ENCODE measurements around the gene PTGDR.
A peak's percentile ranks its signal among the peaks of the same experiment; 100 is the strongest.

PTGDR gene

GRCh38 chr14:52275372-52275771, 7.9 kb downstream of the PTGDR start:
- H3K36me3 ChIP-seq, result no peaks in the 10 kb centered on the region
- H3K4me1 ChIP-seq, result peaks cover 10% of the 10 kb centered on the region
- H3K4me2 ChIP-seq, result no peak overlapping the region
- peaks cover under 1% of the 10 kb centered on the region; the same call in 1 of the 2 replicates for H3K9me3 ChIP-seq
- H3K27me3 ChIP-seq, result peaks cover 3% of the 10 kb centered on the region; the same call in 1 of the 2 replicates
- no peak overlapping the region for H3K9ac ChIP-seq
- H3K27ac ChIP-seq, result no peak overlapping the region
- no peak for TF ChIP-seq Cebpa-rat (IDR thresholded peaks at IDR 0.05)
- H4K20me1 ChIP-seq, result no peaks in the 10 kb centered on the region
- no peak overlapping the region for H3K4me3 ChIP-seq

- H3K9me3 ChIP-seq, result no peaks in the 10 kb centered on the region
- H4K20me1 ChIP-seq, result no peaks in the 10 kb centered on the region
- H3K9ac ChIP-seq, result no peak overlapping the region
- no peak for TF ChIP-seq Cebpa-rat (IDR thresholded peaks at IDR 0.05)
- no peak overlapping the region for H3K27ac ChIP-seq
- H3K36me3 ChIP-seq, result no peaks in the 10 kb centered on the region
- H3K4me2 ChIP-seq, result no peak overlapping the region
- H3K4me3 ChIP-seq, result no peak overlapping the region
- H3K27me3 ChIP-seq, result no peaks in the 10 kb centered on the region
- H3K4me1 ChIP-seq, result peaks cover 10% of the 10 kb centered on the region
Measured at GRCh38 chr14:52277552-52277951, 10.1 kb downstream of the PTGDR start.

- TF ChIP-seq Cebpa-rat (IDR thresholded peaks at IDR 0.05), result no peak
- no peaks in the 10 kb centered on the region for H3K36me3 ChIP-seq
- H3K4me1 ChIP-seq, result peaks cover 10% of the 10 kb centered on the region
- H3K9me3 ChIP-seq, result no peaks in the 10 kb centered on the region
- peak overlapping the region; percentile 49 for H3K4me2 ChIP-seq
- H3K27me3 ChIP-seq, result no peaks in the 10 kb centered on the region
- H3K4me3 ChIP-seq, result no peak overlapping the region
- no peaks in the 10 kb centered on the region for H4K20me1 ChIP-seq
- no peak overlapping the region; the same call in 1 of the 2 replicates for H3K27ac ChIP-seq
- H3K9ac ChIP-seq, result no peak overlapping the region
Measured at GRCh38 chr14:52279408-52279807, 11.9 kb downstream of the PTGDR start.

GRCh38 chr14:52283099-52283498, 15.6 kb downstream of the PTGDR start:
- Histone ChIP-seq H3K27ac (no peak overlapping the region), H3K4me3 (no peak overlapping the region), H3K4me1 (peaks cover 10% of the 10 kb centered on the region), H3K4me2 (no peak overlapping the region), H3K9me3 (no peaks in the 10 kb centered on the region), H4K20me1 (no peaks in the 10 kb centered on the region), H3K9ac (no peak overlapping the region), H3K27me3 (no peaks in the 10 kb centered on the region), H3K36me3 (no peaks in the 10 kb centered on the region)
- TF ChIP-seq Cebpa-rat (IDR thresholded peaks at IDR 0.05), result no peak

- H3K9me3 ChIP-seq, result no peaks in the 10 kb centered on the region
- no peak overlapping the region for H3K4me2 ChIP-seq
- H3K4me1 ChIP-seq, result no peaks in the 10 kb centered on the region
- H3K27ac ChIP-seq, result no peak overlapping the region
- H4K20me1 ChIP-seq, result no peaks in the 10 kb centered on the region
- no peak overlapping the region for H3K9ac ChIP-seq
- TF ChIP-seq Cebpa-rat (IDR thresholded peaks at IDR 0.05), result no peak
- H3K4me3 ChIP-seq, result no peak overlapping the region
- H3K36me3 ChIP-seq, result no peaks in the 10 kb centered on the region
- no peaks in the 10 kb centered on the region for H3K27me3 ChIP-seq
Measured at GRCh38 chr14:52286661-52287649, 19.5 kb downstream of the PTGDR start.

GRCh38 chr14:52296378-52296777, 28.9 kb downstream of the PTGDR start:
- TF ChIP-seq Cebpa-rat (IDR thresholded peaks at IDR 0.05), result no peak
- H4K20me1 ChIP-seq, result no peaks in the 10 kb centered on the region

GRCh38 chr14:52298795-52299194, 31.3 kb downstream of the PTGDR start:
- Histone ChIP-seq H4K20me1 (no peaks in the 10 kb centered on the region), H3K4me3 (no peak overlapping the region), H3K27ac (no peak overlapping the region; the same call in 1 of the 2 replicates), H3K9ac (no peak overlapping the region), H3K9me3 (no peaks in the 10 kb centered on the region), H3K36me3 (no peaks in the 10 kb centered on the region), H3K4me1 (peaks cover 9% of the 10 kb centered on the region), H3K4me2 (0 out of 2 replicates have a peak overlapping the region, but pooled peaks have one; percentile 17), H3K27me3 (no peaks in the 10 kb centered on the region)
- TF ChIP-seq Cebpa-rat (IDR thresholded peaks at IDR 0.05), result no peak

More at GRCh38 chr14:52296378-52296777, 28.9 kb downstream of the PTGDR start:
- Histone ChIP-seq H3K9me3 (no peaks in the 10 kb centered on the region), H3K9ac (no peak overlapping the region), H3K4me1 (peaks cover 9% of the 10 kb centered on the region), H3K27ac (no peak overlapping the region), H3K27me3 (no peaks in the 10 kb centered on the region), H3K4me3 (no peak overlapping the region), H3K4me2 (no peak overlapping the region), H3K36me3 (no peaks in the 10 kb centered on the region)

GRCh38 chr14:52299692-52300278, 32.3 kb downstream of the PTGDR start:
- Histone ChIP-seq H3K9me3 (no peaks in the 10 kb centered on the region), H3K4me1 (peaks cover 9% of the 10 kb centered on the region), H3K4me3 (no peak overlapping the region), H3K27me3 (no peaks in the 10 kb centered on the region), H3K27ac (no peak overlapping the region), H3K9ac (no peak overlapping the region), H4K20me1 (no peaks in the 10 kb centered on the region), H3K4me2 (no peak overlapping the region), H3K36me3 (no peaks in the 10 kb centered on the region)
- peak; percentile 65; the same call in 1 of the 2 replicates for TF ChIP-seq Cebpa-rat (IDR thresholded peaks at IDR 0.05)

GRCh38 chr14:52303236-52303635, 35.7 kb downstream of the PTGDR start:
- Histone ChIP-seq H4K20me1 (no peaks in the 10 kb centered on the region), H3K36me3 (peaks cover 6% of the 10 kb centered on the region; the same call in 1 of the 2 replicates), H3K9ac (no peak overlapping the region), H3K4me2 (no peak overlapping the region), H3K9me3 (no peaks in the 10 kb centered on the region; the same call in 1 of the 2 replicates), H3K4me1 (peaks cover 9% of the 10 kb centered on the region), H3K27me3 (no peaks in the 10 kb centered on the region), H3K4me3 (no peak overlapping the region), H3K27ac (no peak overlapping the region)
- no peak for TF ChIP-seq Cebpa-rat (IDR thresholded peaks at IDR 0.05)

All from BLaER1 (cell line).